AG10803 (cell line): ENCODE results near the gene SELENOT.
"Not testable (repeated sequence)": the region's sequence is repeated elsewhere in the genome, so short reads cannot be mapped to it uniquely, and the experiment has no call there.

Experiments used
- DNase-seq: peaks from one replicate; pipeline ENCODE4 v3.0.0; 2010; ENCODE audit warnings: low read depth
- H3K4me3 ChIP-seq: 2 replicates; pipeline ENCODE4 v1.5.1; 2011; ENCODE audit warnings: mild to moderate bottlenecking, low read length, control low read depth
- CTCF ChIP-seq: conservative IDR thresholded peaks from 2 replicates; pipeline ENCODE4 v1.5.1; 2011; ENCODE audit warnings: mild to moderate bottlenecking, low read length, control low read depth, inconsistent platforms

SELENOT gene

GRCh38 chr3:150599611-150600297, 3.4 kb upstream of the SELENOT start:
- TF ChIP-seq CTCF = no peak
- DNase-seq = peak; percentile 18
- no peak overlapping the region for H3K4me3 ChIP-seq

GRCh38 chr3:150600647-150601530, 2.2 kb upstream of the SELENOT start:
- not testable (repeated sequence) for H3K4me3 ChIP-seq, DNase-seq

GRCh38 chr3:150602426-150603152, 532 bp upstream of the SELENOT start:
- no peak for DNase-seq
- peak overlapping the region; percentile 85 for H3K4me3 ChIP-seq
- TF ChIP-seq CTCF = no peak

GRCh38 chr3:150603980-150604319, 829 bp downstream of the SELENOT start:
- H3K4me3 ChIP-seq = peak overlapping the region; percentile 85
- DNase-seq = no peak
- no peak for TF ChIP-seq CTCF

- TF ChIP-seq CTCF = no peak
- no peak for DNase-seq
Measured at GRCh38 chr3:150605998-150606641, 3.0 kb downstream of the SELENOT start.

GRCh38 chr3:150607267-150608065, 4.3 kb downstream of the SELENOT start:
- no peak for TF ChIP-seq CTCF
- DNase-seq = no peak
- no peak overlapping the region for H3K4me3 ChIP-seq

More at GRCh38 chr3:150605998-150606641, 3.0 kb downstream of the SELENOT start:
- H3K4me3 ChIP-seq = no peak overlapping the region
